GM18505 (cell line): ENCODE results near the gene ZNF511.

Experiments used
- ATAC-seq: cut with Tn5 transposase; IDR thresholded peaks from one replicate; pipeline ENCODE4 v1.9.1; 2021; ENCODE audit not compliant: unreplicated experiment
- POLR2A ChIP-seq: IDR thresholded peaks from 4 replicates; pipeline ENCODE4 v1.6.1; 2011; ENCODE audit warnings: borderline replicate concordance; ENCODE audit not compliant: insufficient read depth, insufficient read length; ENCODE audit errors: extremely low read depth

ZNF511 gene

GRCh38 chr10:133347710-133348517 is 39.2 kb downstream of the ZNF511 start:
- ATAC-seq = no peak
- no peak for TF ChIP-seq POLR2A

GRCh38 chr10:133349160-133349568 is 40.5 kb downstream of the ZNF511 start:
- no peak for TF ChIP-seq POLR2A
- no peak for ATAC-seq

DNA sequence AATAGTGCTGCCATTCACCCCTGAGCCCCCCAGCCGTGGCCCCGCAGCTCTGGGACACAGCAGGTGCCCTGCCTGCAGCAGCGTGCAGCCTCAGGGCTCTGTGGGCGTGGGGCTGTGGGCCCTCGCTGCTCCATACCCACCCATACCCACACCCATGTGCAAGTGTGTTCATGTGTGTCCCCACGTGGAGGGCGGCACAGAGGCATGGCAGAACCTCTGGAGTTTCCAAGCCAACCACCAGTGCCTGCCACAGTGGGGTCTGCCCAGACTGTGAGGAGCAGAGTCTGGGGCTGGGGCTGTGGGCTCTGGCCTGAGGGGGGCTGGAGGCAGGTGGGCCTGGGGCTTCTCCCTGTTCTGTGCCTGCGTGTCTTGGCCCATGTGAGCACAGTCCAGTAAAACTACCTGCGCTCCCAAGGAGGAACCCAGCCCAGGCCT is 40.9 kb downstream of the ZNF511 start:
- no peak for ATAC-seq
- TF ChIP-seq POLR2A = no peak

GRCh38 chr10:133350283-133350949 is 41.7 kb downstream of the ZNF511 start:
- no peak for TF ChIP-seq POLR2A
- ATAC-seq = no peak

DNA sequence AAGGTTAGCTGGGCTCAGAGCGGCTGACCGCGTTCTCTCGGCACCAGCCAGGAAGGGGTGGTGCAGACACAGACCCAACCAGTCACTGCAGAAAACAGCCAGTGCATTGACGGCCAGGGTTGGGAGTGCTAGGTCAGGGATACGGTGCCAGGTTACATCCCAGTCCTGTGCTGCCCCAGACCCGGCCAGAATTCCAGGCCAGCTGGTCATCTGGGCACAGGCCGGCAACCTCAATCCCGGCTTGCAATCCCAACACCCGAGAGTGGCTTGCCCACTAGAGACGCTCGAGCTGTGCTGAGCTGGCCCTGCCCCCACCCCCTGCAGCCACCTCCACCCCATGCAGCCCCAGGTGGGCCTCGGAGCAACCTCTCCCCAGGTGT is 42.2 kb downstream of the ZNF511 start:
- no peak for TF ChIP-seq POLR2A
- ATAC-seq = no peak

DNA sequence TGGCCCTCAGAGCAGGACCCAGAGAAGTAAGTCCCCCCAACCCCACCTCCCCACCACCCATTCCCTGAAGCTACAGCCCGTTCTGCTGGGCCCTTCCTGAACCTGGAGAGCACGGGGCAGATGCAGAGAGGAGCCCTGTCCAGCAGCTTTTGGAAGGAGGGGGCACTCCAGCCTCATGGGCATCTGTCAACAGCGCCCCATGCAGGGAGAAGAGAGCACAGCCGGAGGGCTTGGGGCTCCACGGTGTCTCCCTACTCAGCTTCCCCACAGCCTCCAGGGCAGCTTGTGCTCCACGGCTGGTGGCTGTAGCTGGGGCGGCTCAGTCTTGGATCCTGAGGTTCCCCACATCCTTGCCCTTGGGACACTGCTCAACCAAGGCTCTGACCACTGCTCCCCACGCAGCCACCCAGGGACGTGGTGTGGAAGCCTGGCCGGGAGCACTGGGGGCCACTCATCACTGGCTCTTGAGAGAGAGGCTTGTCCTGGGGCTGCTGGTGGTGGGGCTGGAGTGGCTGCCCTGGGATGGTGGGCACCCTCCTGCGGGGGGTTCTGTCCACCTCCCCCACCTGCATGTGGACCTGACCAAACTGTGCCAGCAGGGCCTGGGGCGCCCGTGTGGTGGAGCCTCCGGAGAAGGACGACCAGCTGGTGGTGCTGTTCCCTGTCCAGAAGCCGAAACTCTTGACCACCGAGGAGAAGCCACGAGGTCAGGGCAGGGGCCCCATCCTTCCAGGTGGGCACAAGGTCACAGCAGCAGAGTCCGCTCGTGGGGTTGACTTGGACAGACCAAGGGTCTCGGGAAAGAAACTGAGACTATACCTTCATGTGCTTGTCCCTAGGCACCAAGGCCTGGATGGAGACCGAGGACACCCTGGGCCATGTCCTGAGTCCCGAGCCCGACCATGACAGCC is 42.9 kb downstream of the ZNF511 start:
- ATAC-seq = no peak
- TF ChIP-seq POLR2A = no peak

DNA sequence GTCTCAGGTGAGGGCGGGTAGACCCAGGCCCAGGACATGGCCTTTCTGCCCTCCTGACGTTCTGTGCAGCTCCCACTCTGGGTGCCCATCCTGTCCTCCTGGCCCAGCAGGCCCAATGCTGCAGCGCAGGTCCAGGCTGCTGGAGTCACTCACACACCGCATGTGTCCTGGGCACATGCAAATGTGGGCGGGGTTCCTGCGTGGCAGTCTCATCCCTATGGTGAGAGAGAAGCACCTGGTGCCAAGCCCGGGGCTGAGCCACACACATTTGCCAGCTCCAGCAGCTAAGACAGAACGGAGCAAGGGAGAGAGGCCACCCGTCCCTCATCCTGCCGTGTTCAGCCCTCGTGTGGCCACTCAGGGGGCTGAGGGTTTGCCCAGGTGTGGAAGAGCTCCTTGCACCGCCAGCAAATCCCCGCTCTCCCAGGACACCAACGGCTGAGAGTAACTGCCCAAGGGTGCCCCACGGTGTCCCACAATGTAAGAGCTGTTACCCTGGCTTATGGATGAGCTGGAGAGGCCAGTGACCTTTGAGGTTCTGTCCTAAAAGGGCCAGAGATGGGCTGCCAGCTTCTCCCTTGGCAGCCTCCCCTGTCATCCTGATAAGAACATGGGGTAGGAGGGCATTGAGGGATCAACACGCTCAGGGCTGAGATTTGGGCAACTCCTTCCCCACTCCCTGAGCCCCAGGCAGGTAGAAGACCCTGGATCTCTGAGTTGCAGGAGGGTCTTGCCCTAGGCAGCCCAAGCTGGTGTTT is 44.7 kb downstream of the ZNF511 start:
- no peak for ATAC-seq
- no peak for TF ChIP-seq POLR2A

- no peak for ATAC-seq
- no peak for TF ChIP-seq POLR2A
Measured at GRCh38 chr10:133353988-133354605, 45.4 kb downstream of the ZNF511 start.

DNA sequence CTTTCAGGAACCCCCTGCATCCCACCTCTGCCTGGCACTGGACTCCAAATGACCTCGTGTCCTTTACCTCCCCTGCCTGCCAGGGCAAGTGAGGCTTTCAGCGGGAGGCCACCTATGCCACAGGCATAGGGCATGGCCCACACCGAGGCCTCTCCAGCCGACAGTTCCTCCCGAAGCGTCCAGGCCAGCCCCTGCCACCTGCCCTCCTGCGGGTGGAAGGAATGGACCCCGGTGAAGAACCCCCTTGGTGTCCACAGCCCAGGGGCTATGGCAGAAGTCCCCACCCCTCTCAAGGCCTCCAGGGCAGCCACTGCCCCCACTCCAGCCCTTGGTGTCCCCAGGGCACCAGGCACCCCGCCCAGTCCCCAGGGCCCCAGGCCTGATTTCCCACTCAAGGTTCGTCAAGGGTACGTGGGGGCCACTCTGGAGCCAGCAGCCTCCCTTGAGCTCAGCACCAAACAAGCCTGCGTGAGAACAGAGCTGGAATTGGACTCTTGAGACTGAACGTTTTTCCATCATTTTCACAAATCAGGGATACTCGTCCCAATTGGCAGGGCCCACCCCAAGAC is 46.0 kb downstream of the ZNF511 start:
- no peak for ATAC-seq
- no peak for TF ChIP-seq POLR2A

- ATAC-seq = no peak
- no peak for TF ChIP-seq POLR2A
Measured at GRCh38 chr10:133355266-133355665, 46.6 kb downstream of the ZNF511 start.

- no peak for ATAC-seq
- TF ChIP-seq POLR2A = no peak
Measured at GRCh38 chr10:133355991-133356390, 47.3 kb downstream of the ZNF511 start.

- no peak for TF ChIP-seq POLR2A
Measured at GRCh38 chr10:133356549-133357284, 48.0 kb downstream of the ZNF511 start.

More at GRCh38 chr10:133356549-133357284, 48.0 kb downstream of the ZNF511 start:
- ATAC-seq = no peak
